ENCODE results near the gene FXYD3.

FXYD3 gene

GRCh38 chr19:35157431-35157830 lies 41.8 kb downstream of the FXYD3 start:
- DNase-seq (ENCODE audit: low read depth in 2 of 2, low spot score in 1 of 2) = no peak

- DNase-seq (ENCODE audit: low read depth in 2 of 2, low spot score in 1 of 2) = no peak
Observed at GRCh38 chr19:35159606-35160005, 44.0 kb downstream of the FXYD3 start.

GRCh38 chr19:35160629-35161433 lies 45.2 kb downstream of the FXYD3 start:
- DNase-seq (ENCODE audit: low read depth in 2 of 2, low spot score in 1 of 2) = no peak

- DNase-seq (ENCODE audit: low read depth in 2 of 2, low spot score in 1 of 2) = no peak
Observed at GRCh38 chr19:35161434-35161743, 45.8 kb downstream of the FXYD3 start.

- no peak for DNase-seq (ENCODE audit: low read depth in 2 of 2, low spot score in 1 of 2)
Observed at GRCh38 chr19:35162471-35163326, 47.1 kb downstream of the FXYD3 start.

- no peak for DNase-seq (ENCODE audit: low read depth in 2 of 2, low spot score in 1 of 2)
Observed at GRCh38 chr19:35164418-35164817, 48.8 kb downstream of the FXYD3 start.

GRCh38 chr19:35165200-35166058 lies 49.8 kb downstream of the FXYD3 start:
- no peak for DNase-seq (ENCODE audit: low read depth in 2 of 2, low spot score in 1 of 2)

- no peak for DNase-seq (ENCODE audit: low read depth in 2 of 2, low spot score in 1 of 2)
Observed at GRCh38 chr19:35166100-35167063, 50.8 kb downstream of the FXYD3 start.

GRCh38 chr19:35167251-35168119 lies 51.9 kb downstream of the FXYD3 start:
- no peak for DNase-seq (ENCODE audit: low read depth in 2 of 2, low spot score in 1 of 2)

GRCh38 chr19:35168196-35168595 lies 52.6 kb downstream of the FXYD3 start:
- DNase-seq (ENCODE audit: low read depth in 2 of 2, low spot score in 1 of 2) = no peak

GRCh38 chr19:35169221-35169995 lies 53.8 kb downstream of the FXYD3 start:
- no peak for DNase-seq (ENCODE audit: low read depth in 2 of 2, low spot score in 1 of 2)

GRCh38 chr19:35170359-35171061 lies 54.9 kb downstream of the FXYD3 start:
- DNase-seq (ENCODE audit: low read depth in 2 of 2, low spot score in 1 of 2) = no peak

GRCh38 chr19:35171730-35172129 lies 56.1 kb downstream of the FXYD3 start:
- DNase-seq (ENCODE audit: low read depth in 2 of 2, low spot score in 1 of 2) = no peak

Measured in stimulated activated CD8-positive, alpha-beta memory T cell treated with anti-CD3 and anti-CD28 coated beads, Interleukin-4, amount 100 ng/mL, for 1 hour (primary cell).